ENCODE results near the gene ELOVL6.

DNA sequence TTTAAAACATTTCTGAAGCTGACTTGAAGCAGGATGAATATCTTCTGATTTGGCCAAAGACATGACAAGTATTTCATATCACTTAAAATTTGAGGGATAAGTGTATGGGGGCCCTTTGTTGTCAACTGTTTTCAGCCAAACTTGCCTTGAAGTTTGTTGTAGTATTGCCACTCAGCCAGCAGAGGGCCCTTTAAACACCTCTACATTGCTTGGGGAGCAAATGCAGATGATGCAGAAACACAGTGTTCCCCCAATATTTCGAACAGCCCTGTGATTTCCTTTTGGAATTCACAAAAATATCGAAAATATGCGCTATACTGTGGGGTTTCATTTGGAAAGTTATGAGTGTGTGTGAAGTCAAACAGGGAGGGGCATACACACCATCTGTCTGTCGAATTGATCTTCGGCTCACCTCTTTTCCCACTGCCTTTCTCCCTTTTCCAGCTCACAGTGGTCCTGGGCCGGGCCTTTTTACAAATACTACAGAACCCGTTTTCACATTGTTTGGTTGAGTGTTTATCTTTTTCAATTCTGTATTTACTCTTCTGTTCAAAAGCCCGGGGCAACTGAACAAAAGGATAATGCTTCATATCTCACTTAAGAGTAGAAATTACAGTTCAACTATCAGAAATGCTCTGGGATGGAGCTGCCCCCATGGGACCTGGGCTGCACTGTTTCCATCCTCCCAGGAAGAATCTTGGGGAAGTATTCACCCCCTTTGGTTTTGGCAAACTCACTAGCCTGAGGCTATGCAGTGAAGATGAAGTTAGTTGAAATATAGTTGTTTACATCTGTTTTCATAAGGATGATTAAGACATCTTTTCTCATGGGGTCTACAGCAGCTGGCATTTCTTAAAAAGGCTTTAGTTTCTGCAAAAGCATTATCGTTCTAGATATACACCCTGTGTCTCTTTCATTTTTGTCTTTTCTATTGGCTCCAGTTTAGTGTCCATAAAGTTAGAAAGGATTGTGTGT, 148.2 kb downstream of the ELOVL6 start:
- TF ChIP-seq, protein P1, sequence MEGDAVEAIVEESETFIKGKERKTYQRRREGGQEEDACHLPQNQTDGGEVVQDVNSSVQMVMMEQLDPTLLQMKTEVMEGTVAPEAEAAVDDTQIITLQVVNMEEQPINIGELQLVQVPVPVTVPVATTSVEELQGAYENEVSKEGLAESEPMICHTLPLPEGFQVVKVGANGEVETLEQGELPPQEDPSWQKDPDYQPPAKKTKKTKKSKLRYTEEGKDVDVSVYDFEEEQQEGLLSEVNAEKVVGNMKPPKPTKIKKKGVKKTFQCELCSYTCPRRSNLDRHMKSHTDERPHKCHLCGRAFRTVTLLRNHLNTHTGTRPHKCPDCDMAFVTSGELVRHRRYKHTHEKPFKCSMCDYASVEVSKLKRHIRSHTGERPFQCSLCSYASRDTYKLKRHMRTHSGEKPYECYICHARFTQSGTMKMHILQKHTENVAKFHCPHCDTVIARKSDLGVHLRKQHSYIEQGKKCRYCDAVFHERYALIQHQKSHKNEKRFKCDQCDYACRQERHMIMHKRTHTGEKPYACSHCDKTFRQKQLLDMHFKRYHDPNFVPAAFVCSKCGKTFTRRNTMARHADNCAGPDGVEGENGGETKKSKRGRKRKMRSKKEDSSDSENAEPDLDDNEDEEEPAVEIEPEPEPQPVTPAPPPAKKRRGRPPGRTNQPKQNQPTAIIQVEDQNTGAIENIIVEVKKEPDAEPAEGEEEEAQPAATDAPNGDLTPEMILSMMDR (IDR thresholded peaks at IDR 0.05 in 4 of 5, conservative IDR thresholded peaks at IDR 0.05 in 1 of 5), result peak; percentile 53 to 74 (median 63)
- no peak for TF ChIP-seq POLR2A (IDR thresholded peaks at IDR 0.05)
